MCF 10A (cell line): Measurements from ENCODE around the gene TM4SF20. TPM values are rescaled to one million over a fixed set of nuclear protein-coding genes. Genes with fewer than 3 reads are reported as not detected.

Experiments used
- BruUV-seq: library from RNA; stranded (reverse); fragments of 400-500 nt; replicated peaks from 2 replicates; lab custom pipeline; 2021; lab: Mats Ljungman, UMichigan
- CTCF ChIA-PET: fragments of 300-600 bp; sonication (Branson Sonifier 250); formaldehyde crosslinking; extraction: SDS; loops from one replicate; lab custom pipeline; 2021; ENCODE audit warnings: antibody characterized with exemption, inconsistent platforms; lab: Yijun Ruan, JAX
- POLR2A ChIA-PET: fragments of 300-600, 350-650 bp; sonication (Branson Sonifier 250); formaldehyde crosslinking; extraction: SDS; loops from one replicate; lab custom pipeline; 2020; ENCODE audit warnings: antibody characterized with exemption, inconsistent platforms; lab: Yijun Ruan, JAX
- DNase-seq: peaks from one replicate; pipeline ENCODE4 v3.0.0-alpha.2; 2018; ENCODE audit not compliant: unreplicated experiment
- H3K27ac Mint-ChIP-seq: one replicate; pipeline ENCODE4 v1.8.0; 2022; ENCODE audit warnings: mild to moderate bottlenecking, low read depth, mixed read lengths; ENCODE audit not compliant: unreplicated experiment
- H3K27me3 Mint-ChIP-seq: one replicate; pipeline ENCODE4 v1.8.0; 2022; ENCODE audit warnings: mixed read lengths; ENCODE audit not compliant: insufficient read depth, unreplicated experiment
- H3K36me3 Mint-ChIP-seq: one replicate; pipeline ENCODE4 v1.8.0; 2022; ENCODE audit warnings: mild to moderate bottlenecking, moderate library complexity, mixed read lengths; ENCODE audit not compliant: insufficient read depth, unreplicated experiment
- H3K4me1 Mint-ChIP-seq: one replicate; pipeline ENCODE4 v1.8.0; 2022; ENCODE audit warnings: mixed read lengths; ENCODE audit not compliant: insufficient read depth, unreplicated experiment
- H3K4me3 Mint-ChIP-seq: one replicate; pipeline ENCODE4 v1.8.0; 2022; ENCODE audit warnings: mild to moderate bottlenecking, moderate library complexity, mixed read lengths; ENCODE audit not compliant: unreplicated experiment
- H3K9me3 Mint-ChIP-seq: one replicate; pipeline ENCODE4 v1.8.0; 2022; ENCODE audit warnings: mixed read lengths; ENCODE audit not compliant: unreplicated experiment
- intact Hi-C: fragments of 100-400 bp; cut with micrococcal nuclease; formaldehyde crosslinking; loops from 2 replicates; pipeline ENCODE4 v1.14.1; 2022
- total RNA-seq: library from RNA; stranded (reverse); gene quantifications from 2 replicates; pipeline ENCODE4 v1.2.3, GENCODE V29; 2022
- TF ChIP-seq, protein P1 (sequence below): fragments of 200-600 bp; IDR thresholded peaks from one replicate; pipeline ENCODE4 v1.8.0; 2022; ENCODE audit warnings: antibody characterized with exemption, mild to moderate bottlenecking; ENCODE audit not compliant: unreplicated experiment

Gene TM4SF20
- total RNA-seq, 1 experiment from 2014 or later: not detected

DNA sequence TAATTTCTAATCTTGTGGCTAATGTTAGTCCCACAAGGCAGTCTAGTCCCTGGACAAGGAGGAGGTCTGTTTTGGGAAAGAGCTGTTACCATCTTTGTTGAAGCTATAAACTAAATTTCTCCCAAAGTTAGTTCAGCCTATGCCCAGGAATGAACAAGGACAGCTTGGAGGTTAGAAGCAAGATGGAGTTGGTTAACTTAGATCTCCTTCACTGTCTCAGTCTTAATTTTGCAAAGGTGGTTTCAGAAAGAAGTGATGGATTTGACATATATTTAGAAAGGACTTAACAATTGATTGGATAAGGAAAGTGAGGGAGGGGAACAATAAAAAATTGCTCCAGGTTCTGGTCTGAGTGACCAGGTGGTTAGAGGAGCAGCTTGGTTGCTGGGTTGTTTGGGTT is 23.2 kb upstream of the TM4SF20 start:
- POLR2A ChIA-PET: interaction anchor here (0.8 kb wide), 1 partner anchor 13 kb away, joined by 3 read pairs; no protein-coding TSS in a partner anchor
- no peaks in the 10 kb centered on the region for H3K27me3 Mint-ChIP-seq
- TF ChIP-seq, protein P1, sequence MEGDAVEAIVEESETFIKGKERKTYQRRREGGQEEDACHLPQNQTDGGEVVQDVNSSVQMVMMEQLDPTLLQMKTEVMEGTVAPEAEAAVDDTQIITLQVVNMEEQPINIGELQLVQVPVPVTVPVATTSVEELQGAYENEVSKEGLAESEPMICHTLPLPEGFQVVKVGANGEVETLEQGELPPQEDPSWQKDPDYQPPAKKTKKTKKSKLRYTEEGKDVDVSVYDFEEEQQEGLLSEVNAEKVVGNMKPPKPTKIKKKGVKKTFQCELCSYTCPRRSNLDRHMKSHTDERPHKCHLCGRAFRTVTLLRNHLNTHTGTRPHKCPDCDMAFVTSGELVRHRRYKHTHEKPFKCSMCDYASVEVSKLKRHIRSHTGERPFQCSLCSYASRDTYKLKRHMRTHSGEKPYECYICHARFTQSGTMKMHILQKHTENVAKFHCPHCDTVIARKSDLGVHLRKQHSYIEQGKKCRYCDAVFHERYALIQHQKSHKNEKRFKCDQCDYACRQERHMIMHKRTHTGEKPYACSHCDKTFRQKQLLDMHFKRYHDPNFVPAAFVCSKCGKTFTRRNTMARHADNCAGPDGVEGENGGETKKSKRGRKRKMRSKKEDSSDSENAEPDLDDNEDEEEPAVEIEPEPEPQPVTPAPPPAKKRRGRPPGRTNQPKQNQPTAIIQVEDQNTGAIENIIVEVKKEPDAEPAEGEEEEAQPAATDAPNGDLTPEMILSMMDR: no peak
- no peaks in the 10 kb centered on the region for H3K9me3 Mint-ChIP-seq
- DNase-seq: no peak
- H3K27ac Mint-ChIP-seq: no peak overlapping the region
- no peak overlapping the region for H3K4me3 Mint-ChIP-seq
- CTCF ChIA-PET: interaction anchor here (0.5 to 2.9 kb wide), 4 partner anchors 14 to 455 kb away, joined by 4 to 20 read pairs (median 7); no protein-coding TSS in a partner anchor
- no TSS peak for BruUV-seq
- peaks cover 34% of the 10 kb centered on the region for H3K4me1 Mint-ChIP-seq
- no peaks in the 10 kb centered on the region for H3K36me3 Mint-ChIP-seq
- intact Hi-C loops: loop anchor here (10.0 kb wide), 2 partner anchors 162 to 278 kb away; no protein-coding TSS in a partner anchor

GRCh38 chr2:227401550-227401949 is 22.4 kb upstream of the TM4SF20 start:
- intact Hi-C loops: loop anchor here (10.0 kb wide), 2 partner anchors 163 to 277 kb away; no protein-coding TSS in a partner anchor
- no peak overlapping the region for H3K27ac Mint-ChIP-seq
- H3K4me3 Mint-ChIP-seq: no peak overlapping the region
- no TSS peak for BruUV-seq
- TF ChIP-seq, protein P1: no peak
- H3K4me1 Mint-ChIP-seq: peaks cover 26% of the 10 kb centered on the region
- no peak for DNase-seq
- H3K36me3 Mint-ChIP-seq: no peaks in the 10 kb centered on the region
- ChIA-PET CTCF (interaction anchor here (0.6 to 2.9 kb wide), 4 partner anchors 9 to 416 kb away, joined by 4 to 20 read pairs (median 6); no protein-coding TSS in a partner anchor), POLR2A (interaction anchor here (0.7 to 0.9 kb wide), 2 partner anchors 74 to 174 kb away, joined by 3 read pairs; no protein-coding TSS in a partner anchor)
- H3K9me3 Mint-ChIP-seq: no peaks in the 10 kb centered on the region
- H3K27me3 Mint-ChIP-seq: no peaks in the 10 kb centered on the region

- Mint-ChIP-seq H3K27ac (no peak overlapping the region), H3K4me1 (peaks cover 19% of the 10 kb centered on the region), H3K36me3 (no peaks in the 10 kb centered on the region), H3K4me3 (no peak overlapping the region), H3K9me3 (no peaks in the 10 kb centered on the region), H3K27me3 (no peaks in the 10 kb centered on the region)
- DNase-seq: no peak
- ChIA-PET POLR2A (interaction anchor here (1.3 kb wide), 1 partner anchor 8 kb away, joined by 3 read pairs; no protein-coding TSS in a partner anchor), CTCF (interaction anchor here (0.5 to 1.2 kb wide), 4 partner anchors 13 to 259 kb away, joined by 3 to 6 read pairs (median 4); partner anchors contain the start of gene AGFG1)
- intact Hi-C loops: no loop called here
- BruUV-seq: no TSS peak
- TF ChIP-seq, protein P1: no peak
Observed at GRCh38 chr2:227398684-227399670, 19.9 kb upstream of the TM4SF20 start.

- Mint-ChIP-seq H3K36me3 (no peaks in the 10 kb centered on the region), H3K4me1 (peaks cover 13% of the 10 kb centered on the region), H3K27me3 (no peaks in the 10 kb centered on the region), H3K4me3 (no peak overlapping the region), H3K27ac (no peak overlapping the region), H3K9me3 (no peaks in the 10 kb centered on the region)
- TF ChIP-seq, protein P1: no peak
- no peak for DNase-seq
- ChIA-PET CTCF (interaction anchor here (0.6 to 2.5 kb wide), 5 partner anchors 8 to 368 kb away, joined by 3 to 8 read pairs (median 6); no protein-coding TSS in a partner anchor), POLR2A (interaction anchor here (1.3 kb wide), 1 partner anchor 10 kb away, joined by 3 read pairs; no protein-coding TSS in a partner anchor)
- intact Hi-C loops: no loop called here
- no TSS peak for BruUV-seq
Observed at GRCh38 chr2:227397562-227397961, 18.5 kb upstream of the TM4SF20 start.
